T-helper 1 cell treated with Interleukin-12 subunit alpha and Interleukin-12 subunit beta and Interleukin-4 antibody, amounts not matched to agents 30 ng/mL and 1 ng/mL, for 36 hours (primary cell): ENCODE data around the gene SNCAIP. TPM values are rescaled to one million over a fixed set of nuclear protein-coding genes. Genes with fewer than 3 reads are reported as not detected.
"Not testable (repeated sequence)": the region's sequence is repeated elsewhere in the genome, so short reads cannot be mapped to it uniquely, and the experiment has no call there.

Experiments
- intact Hi-C: fragments of 100-400 bp; cut with micrococcal nuclease; formaldehyde crosslinking; loops from one replicate; pipeline ENCODE4 v1.15.1; 2024
- total RNA-seq: library from RNA; stranded (reverse); gene quantifications from 2 replicates; pipeline ENCODE4 v1.2.3, GENCODE V29; 2022

SNCAIP gene
- total RNA-seq, 1 donor from 2014 or later = not detected

GRCh38 chr5:122314036-122314435, 2.0 kb downstream of the SNCAIP start:
- intact Hi-C loops = no loop called here

- intact Hi-C loops = no loop called here
These were observed 3.5 kb downstream of the SNCAIP start for GRCh38 chr5:122315521-122315920.

- intact Hi-C loops = no loop called here
These were observed 4.6 kb downstream of the SNCAIP start for GRCh38 chr5:122316656-122317055.

GRCh38 chr5:122319897-122320296, 7.9 kb downstream of the SNCAIP start:
- intact Hi-C loops = no loop called here

- intact Hi-C loops = no loop called here
These were observed 9.9 kb downstream of the SNCAIP start for GRCh38 chr5:122321921-122322320.

GRCh38 chr5:122322801-122323548, 10.9 kb downstream of the SNCAIP start:
- intact Hi-C loops = no loop called here

- intact Hi-C loops = no loop called here
These were observed 11.7 kb downstream of the SNCAIP start for GRCh38 chr5:122323738-122324137.

- intact Hi-C loops = no loop called here
These were observed 15.1 kb downstream of the SNCAIP start for GRCh38 chr5:122327110-122327509.

GRCh38 chr5:122330881-122331280, 18.8 kb downstream of the SNCAIP start:
- intact Hi-C loops = no loop called here

GRCh38 chr5:122332599-122333555, 20.8 kb downstream of the SNCAIP start:
- intact Hi-C loops = no loop called here

GRCh38 chr5:122333564-122333963, 21.5 kb downstream of the SNCAIP start:
- intact Hi-C loops = no loop called here

- intact Hi-C loops = no loop called here
These were observed 27.6 kb downstream of the SNCAIP start for GRCh38 chr5:122339591-122339990.

- intact Hi-C loops = no loop called here
These were observed 29.1 kb downstream of the SNCAIP start for GRCh38 chr5:122341087-122341486.

GRCh38 chr5:122342256-122342655, 30.2 kb downstream of the SNCAIP start:
- intact Hi-C loops = no loop called here

GRCh38 chr5:122346897-122347581, 35.0 kb downstream of the SNCAIP start:
- intact Hi-C loops = no loop called here

GRCh38 chr5:122350496-122350895, 38.5 kb downstream of the SNCAIP start:
- intact Hi-C loops = no loop called here

GRCh38 chr5:122351416-122352157, 39.5 kb downstream of the SNCAIP start:
- intact Hi-C loops = no loop called here

GRCh38 chr5:122352331-122352730, 40.3 kb downstream of the SNCAIP start:
- intact Hi-C loops = no loop called here

- intact Hi-C loops = not testable (repeated sequence)
These were observed 41.3 kb downstream of the SNCAIP start for GRCh38 chr5:122353361-122353760.

GRCh38 chr5:122354293-122354692, 42.3 kb downstream of the SNCAIP start:
- intact Hi-C loops = no loop called here

- intact Hi-C loops = no loop called here
These were observed 43.3 kb downstream of the SNCAIP start for GRCh38 chr5:122355324-122355723.
